Renal pelvis (tissue), 12 donors: ENCODE data around the gene GGA1. TPM values are rescaled to one million over a fixed set of nuclear protein-coding genes. Genes with fewer than 3 reads are reported as not detected.

Experiments used
- DNase-seq: peaks from one replicate; pipeline ENCODE4 v3.0.0-alpha.2; 2013
- long read RNA-seq, 16 experiments: transcript quantifications; one replicate each; lab custom pipeline, GENCODE V29; 2026
- polyA plus RNA-seq, 3 donors: library from polyadenylated mRNA; unstranded; fragments of 120-200 nt; gene quantifications; one replicate each; pipeline ENCODE4 v1.2.1, GENCODE V29; 2013; ENCODE audit not compliant: insufficient read length in 3 of 3

Gene GGA1, protein sequence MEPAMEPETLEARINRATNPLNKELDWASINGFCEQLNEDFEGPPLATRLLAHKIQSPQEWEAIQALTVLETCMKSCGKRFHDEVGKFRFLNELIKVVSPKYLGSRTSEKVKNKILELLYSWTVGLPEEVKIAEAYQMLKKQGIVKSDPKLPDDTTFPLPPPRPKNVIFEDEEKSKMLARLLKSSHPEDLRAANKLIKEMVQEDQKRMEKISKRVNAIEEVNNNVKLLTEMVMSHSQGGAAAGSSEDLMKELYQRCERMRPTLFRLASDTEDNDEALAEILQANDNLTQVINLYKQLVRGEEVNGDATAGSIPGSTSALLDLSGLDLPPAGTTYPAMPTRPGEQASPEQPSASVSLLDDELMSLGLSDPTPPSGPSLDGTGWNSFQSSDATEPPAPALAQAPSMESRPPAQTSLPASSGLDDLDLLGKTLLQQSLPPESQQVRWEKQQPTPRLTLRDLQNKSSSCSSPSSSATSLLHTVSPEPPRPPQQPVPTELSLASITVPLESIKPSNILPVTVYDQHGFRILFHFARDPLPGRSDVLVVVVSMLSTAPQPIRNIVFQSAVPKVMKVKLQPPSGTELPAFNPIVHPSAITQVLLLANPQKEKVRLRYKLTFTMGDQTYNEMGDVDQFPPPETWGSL
- polyA plus RNA-seq, result 10 to 100 TPM; 51.2 to 84.9 (median 79.6) TPM
- long read RNA-seq, donor 1, partial matches to known transcripts, result 9 of 13 reads
- long read RNA-seq, donor 1, other reads (novel, unspliced or antisense), result 0 of 13 reads
- long read RNA-seq, donor 2, partial matches to known transcripts, result 0 of 10 reads
- long read RNA-seq, donor 2, other reads (novel, unspliced or antisense), result 0 of 10 reads
- long read RNA-seq, donor 3, partial matches to known transcripts, result 0 of 4 reads
- long read RNA-seq, donor 3, other reads (novel, unspliced or antisense), result 0 of 4 reads
- long read RNA-seq, donor 4, partial matches to known transcripts, result 6 of 12 reads
- long read RNA-seq, donor 4, other reads (novel, unspliced or antisense), result 0 of 12 reads
- long read RNA-seq, donor 5, partial matches to known transcripts, result 12 of 16 reads
- long read RNA-seq, donor 5, other reads (novel, unspliced or antisense), result 0 of 16 reads
- long read RNA-seq, donor 6, transcript GGA1-222 (3 exons, 1,384 nt), result major isoform, 5 of 22 reads
- long read RNA-seq, donor 6, partial matches to known transcripts, result 10 of 22 reads
- long read RNA-seq, donor 6, other reads (novel, unspliced or antisense), result 0 of 22 reads
- long read RNA-seq, donor 7, partial matches to known transcripts, result 32 of 39 reads
- long read RNA-seq, donor 7, other reads (novel, unspliced or antisense), result 0 of 39 reads
- long read RNA-seq, donor 8, partial matches to known transcripts, result 10 of 14 reads
- long read RNA-seq, donor 8, other reads (novel, unspliced or antisense), result 0 of 14 reads
- long read RNA-seq, donor 9, partial matches to known transcripts, result 5 of 13 reads
- long read RNA-seq, donor 9, other reads (novel, unspliced or antisense), result 0 of 13 reads
- long read RNA-seq, donor 10, transcript GGA1-222 (3 exons, 1,384 nt), result major isoform, 6 of 24 reads
- long read RNA-seq, donor 10, partial matches to known transcripts, result 10 of 24 reads
- long read RNA-seq, donor 10, other reads (novel, unspliced or antisense), result 0 of 24 reads
- long read RNA-seq, donor 11, partial matches to known transcripts, result 22 of 28 reads
- long read RNA-seq, donor 11, other reads (novel, unspliced or antisense), result 0 of 28 reads
- long read RNA-seq, donor 12, transcript GGA1-222 (3 exons, 1,384 nt), result minor isoform, 5 of 14 reads
- long read RNA-seq, donor 12, transcript GGA1-203 (17 exons, 3,159 nt), result major isoform, 9 of 14 reads
- long read RNA-seq, donor 12, partial matches to known transcripts, result 0 of 14 reads
- long read RNA-seq, donor 12, other reads (novel, unspliced or antisense), result 0 of 14 reads
- long read RNA-seq, donor 13, partial matches to known transcripts, result 0 of 6 reads
- long read RNA-seq, donor 13, other reads (novel, unspliced or antisense), result 0 of 6 reads
- long read RNA-seq, donor 14, partial matches to known transcripts, result 33 of 40 reads
- long read RNA-seq, donor 14, other reads (novel, unspliced or antisense), result 0 of 40 reads
- long read RNA-seq, donor 15, transcript GGA1-203 (17 exons, 3,159 nt), result major isoform, 12 of 32 reads
- long read RNA-seq, donor 15, transcript GGA1-222 (3 exons, 1,384 nt), result minor isoform, 7 of 32 reads
- long read RNA-seq, donor 15, partial matches to known transcripts, result 11 of 32 reads
- long read RNA-seq, donor 15, other reads (novel, unspliced or antisense), result 0 of 32 reads
- long read RNA-seq, donor 16, partial matches to known transcripts, result 6 of 16 reads
- long read RNA-seq, donor 16, other reads (novel, unspliced or antisense), result 0 of 16 reads

DNA sequence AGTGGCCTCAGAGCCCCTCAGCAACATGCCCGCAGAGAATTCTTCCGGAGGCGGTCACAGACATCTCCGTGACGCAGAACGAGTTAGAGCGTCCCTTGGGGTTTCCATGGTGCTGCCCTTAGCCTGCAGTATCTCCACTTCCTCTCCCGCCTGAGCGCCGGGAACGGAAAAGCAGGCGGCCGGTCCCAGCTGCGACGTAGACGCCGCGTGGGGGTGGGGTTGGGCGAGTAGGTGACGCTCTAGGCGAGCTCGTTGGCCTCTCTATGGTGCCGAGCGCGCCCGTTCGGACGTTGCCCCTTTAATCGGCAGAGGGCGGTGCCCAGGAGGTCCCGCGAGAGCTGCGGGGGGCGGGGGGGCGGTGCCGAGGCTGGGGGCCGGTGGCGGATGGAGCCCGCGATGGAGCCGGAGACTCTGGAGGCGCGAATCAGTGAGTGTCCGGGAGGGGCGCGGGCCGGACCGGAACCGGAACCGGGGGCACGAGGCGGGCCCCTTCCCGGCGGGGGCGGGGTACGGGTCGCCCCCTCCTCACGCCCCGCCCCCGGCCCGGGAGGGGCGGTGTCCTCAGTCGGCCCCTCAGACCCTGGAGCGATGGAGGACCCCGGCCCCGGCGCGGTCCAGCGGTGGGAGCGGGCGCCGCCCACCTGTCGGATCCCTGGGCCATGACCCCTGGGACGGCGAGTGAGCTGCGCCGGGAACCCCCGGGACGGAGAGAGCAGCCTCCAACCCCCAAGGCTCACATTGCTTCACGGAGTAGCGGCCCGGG, at the start of gene GGA1:
GGA1 (plus strand) TSS at position 358 of the 763 bp plus-strand sequence; CDS start at position 385, 27 bp downstream.
- peak; percentile 97 for DNase-seq

DNA sequence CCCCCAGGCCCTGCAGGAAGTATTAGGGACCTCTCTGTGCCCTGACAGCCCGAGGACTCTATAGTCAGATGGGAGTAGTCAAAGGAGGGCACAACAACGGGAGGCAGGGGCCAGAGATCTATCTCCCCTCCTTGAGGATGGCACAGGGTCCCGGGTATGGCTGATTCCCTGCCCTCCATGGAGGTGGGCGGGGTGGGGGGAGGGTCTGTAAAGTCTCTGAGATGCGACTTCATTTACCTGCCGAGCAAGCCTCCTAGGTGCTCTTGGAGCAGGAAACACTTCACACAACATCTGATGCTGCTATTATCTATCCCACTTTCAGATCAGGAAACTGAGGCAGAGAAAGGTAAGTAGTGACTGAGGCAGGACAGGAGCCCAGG, 49.1 kb upstream of the GGA1 start:
- DNase-seq, result no peak

DNA sequence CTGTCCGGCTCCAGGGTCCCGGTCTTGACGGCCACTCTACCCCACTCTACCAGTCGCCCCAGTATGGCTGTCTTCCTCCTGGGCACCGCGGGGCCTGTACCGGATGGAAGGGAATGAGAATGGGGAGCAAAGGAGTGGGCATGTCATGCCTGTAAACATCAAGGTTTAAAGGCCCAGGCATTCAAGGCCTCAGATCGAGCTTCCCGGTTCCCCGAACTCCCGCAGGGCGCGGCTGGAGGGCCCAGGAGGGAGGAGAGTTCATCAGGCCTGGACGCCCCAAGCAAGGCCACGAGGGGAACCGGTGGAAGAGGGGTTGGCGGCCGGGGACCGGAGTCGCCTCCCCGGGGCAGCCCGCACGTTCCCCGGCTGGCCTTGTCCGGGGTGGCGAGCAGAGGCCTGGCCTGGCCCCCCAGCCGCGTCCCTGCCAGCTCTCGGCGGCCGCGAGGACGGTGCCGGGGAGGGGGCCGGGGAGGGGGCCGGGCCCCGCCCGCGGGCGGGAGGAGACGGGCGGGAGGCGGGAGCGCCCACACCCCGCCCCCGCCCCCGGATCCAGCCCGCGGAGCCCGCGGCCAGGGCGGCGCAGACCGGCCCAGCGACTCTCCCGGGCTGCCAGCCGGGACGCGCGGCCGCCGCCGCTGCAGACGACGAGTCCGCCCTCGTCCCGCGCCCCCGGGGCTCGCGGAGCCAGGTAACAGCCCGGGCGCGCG, 48.6 kb upstream of the GGA1 start, which contains the start of gene CDC42EP1:
CDC42EP1 (plus strand) TSS at position 580 of the 707 bp plus-strand sequence. CDS start 5,870 bp downstream, outside the sequence.
- DNase-seq, result no peak

DNA sequence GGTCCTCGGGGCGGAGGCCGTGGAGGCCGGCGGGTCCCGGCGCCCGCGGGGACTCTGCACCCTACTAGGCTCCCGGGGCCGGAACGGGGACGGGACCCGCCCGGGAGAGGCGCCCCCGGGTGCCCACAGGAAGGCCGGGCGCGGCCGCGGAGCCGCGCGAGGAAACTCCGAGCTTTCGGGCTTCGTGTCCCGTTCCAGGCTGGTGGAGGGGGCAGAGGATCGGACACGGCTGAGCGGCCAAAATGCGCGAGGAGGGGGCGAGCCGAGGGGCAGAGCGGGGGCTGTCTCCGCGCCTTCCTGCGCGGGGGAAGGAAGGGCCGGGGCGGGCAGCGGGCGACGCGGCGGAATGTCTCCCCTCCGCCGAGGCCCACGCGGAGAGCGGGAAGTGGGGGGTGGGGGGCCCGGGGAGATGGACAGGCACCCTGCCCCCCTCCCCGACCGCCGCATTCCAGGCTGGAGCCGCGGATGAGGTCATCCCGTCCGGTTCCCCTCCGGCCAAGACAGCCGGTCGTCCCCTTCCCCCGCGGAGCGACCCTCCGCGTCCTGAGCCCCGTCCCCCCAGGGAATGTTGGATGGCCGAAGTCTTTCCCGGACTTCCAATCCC, 47.9 kb upstream of the GGA1 start:
- DNase-seq, result peak; percentile 68

DNA sequence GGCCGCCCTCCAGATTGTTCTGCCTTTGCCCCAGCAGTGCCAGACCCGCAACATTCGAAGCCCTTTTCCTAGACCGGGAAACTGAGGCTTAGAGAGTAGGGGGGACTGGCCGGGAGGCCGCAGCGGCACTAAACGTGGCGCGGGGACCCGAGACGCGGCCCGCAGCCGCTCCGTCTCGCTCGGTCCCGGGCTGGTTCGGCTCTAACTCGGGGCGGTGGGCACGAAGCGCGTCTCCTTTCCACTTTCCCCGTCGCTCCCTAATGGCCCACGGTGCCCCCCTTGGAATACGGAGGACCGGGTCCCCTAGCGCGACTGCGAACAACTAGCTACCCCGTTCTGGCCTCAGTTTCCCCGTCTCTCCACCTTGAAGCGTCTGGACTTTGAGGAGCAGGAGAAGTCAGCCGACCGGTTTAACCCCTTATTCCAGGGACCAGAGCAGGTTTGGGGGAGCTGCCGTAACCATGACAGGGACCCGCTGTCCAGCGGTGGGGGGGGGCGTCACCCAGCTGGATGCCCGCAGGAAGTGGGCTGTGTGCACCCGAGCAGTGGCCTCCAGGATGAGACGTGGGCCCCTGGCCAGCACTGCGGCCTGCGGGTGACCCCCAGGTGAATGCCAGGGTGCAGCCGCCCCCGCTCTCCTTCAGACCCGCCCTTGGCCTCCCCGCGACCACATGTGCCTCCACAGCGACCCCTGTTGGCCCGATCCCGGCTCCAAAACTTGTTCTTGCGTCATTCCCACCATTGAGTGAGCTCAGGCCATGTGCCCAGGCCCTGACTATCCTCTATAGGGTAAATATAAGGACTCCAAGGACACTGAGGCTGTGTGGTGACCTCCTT, 47.2 kb upstream of the GGA1 start:
- DNase-seq, result peak; percentile 93

DNA sequence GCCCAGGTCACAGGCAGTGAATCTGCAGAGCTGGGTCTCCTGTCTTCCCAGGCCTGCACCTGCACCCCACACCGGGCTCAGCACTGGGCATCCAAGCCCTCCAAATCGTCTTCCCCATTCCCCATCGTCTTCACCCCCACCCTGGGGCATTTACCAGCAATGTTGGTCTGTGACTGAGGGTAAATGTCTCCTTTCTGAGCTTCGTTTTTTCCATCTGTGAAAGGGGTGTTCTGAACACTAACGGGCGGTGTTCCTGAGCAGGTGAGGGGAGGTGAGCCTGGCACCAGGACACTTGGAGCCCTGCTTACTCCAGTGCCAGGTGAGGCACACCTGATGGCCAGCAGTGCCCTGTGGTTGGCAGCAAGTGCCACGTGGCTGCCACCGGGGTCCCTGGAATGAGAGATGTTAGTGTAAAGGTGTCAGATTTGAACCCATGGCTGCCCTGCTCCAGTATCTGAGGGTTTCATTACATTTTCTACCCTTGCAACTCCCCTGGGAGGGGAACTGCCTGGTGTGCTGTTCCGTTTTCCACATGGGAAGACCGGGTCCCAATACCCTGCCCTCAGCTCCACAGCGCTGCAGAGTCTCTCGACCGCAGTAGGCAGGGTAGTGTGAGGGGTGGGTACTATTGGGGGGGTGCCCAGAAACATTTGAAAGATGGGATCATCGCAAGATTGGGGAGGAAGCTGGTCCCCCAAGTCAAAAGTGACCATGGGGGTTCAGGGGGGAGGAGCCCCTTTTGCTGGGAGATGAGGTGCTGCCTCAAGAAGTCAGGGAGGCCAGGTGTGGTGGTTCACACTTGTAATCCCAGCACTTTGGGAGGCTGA, 46.4 kb upstream of the GGA1 start:
- no peak for DNase-seq

DNA sequence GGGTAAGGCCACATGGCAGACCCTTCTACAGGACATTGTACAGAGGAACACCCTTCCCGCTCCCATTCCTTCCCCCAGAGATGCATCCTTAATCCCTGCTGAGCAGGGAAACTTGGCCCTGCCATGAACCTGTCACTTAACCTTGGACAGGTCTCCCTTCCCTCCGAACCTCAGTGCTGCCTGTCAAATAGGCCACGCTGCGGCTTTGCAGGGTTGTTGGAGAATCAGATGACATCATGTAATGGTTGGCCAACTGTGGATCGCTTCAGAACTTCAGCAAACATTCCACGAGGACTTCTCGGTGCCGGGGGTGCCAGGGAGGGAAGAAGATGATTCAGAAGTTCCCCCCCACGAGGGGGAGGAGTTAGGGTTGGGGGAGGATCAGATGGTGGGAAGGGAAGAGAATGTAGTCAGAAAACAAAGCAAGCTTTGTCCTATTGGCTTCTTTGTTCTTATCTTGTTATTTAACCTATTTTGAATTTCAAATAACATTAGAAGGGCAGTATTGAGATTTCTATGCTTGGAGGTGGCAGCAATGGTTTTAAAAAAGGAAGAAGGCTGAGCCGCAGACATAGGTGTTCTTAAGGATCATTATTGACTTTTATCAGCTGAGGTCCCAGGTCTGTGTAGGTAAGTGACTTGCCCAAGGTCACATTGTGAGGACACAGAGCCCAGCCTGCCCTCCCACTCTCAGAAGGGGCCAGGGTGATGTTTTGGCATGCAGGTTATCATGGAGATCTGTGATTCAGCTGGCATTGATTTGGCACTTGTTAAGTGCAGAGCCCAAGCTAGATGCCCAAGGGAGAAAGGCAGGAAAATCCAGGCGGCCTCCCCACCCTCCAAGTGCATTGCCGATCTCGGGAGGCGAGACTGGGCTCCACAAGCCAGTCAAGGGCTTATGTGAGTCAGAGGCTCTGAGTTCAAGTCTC, 45.2 kb upstream of the GGA1 start:
- no peak for DNase-seq

DNA sequence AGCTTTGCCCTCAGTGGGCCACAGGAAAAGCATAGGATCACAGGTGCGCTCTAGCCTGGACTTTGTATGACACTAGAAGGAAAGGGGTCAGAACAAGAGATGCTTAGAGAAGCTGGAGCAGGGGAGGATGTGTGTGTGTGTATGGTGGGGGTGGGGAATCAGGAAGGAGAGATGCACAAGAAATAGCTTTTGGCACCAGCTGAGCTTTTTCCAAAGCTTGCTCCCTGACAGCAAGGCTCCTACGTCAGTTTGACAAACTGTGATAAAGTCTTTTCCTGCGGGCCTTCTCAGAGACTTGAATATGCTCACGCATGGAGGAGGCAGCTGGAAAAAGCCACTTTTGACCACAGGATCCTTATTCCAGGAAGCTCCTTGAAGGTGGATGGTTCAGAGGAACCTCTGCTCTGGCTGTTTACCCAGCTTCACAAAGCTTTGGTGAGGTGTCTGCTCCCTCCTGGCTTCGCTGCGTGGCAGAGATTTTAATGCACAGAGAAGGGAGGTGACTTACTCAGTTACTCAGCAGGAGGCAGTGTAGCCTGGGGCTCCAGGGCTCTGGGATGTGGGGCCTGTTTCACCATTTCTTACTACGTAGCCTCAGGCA, 44.4 kb upstream of the GGA1 start:
- DNase-seq, result peak; percentile 69

DNA sequence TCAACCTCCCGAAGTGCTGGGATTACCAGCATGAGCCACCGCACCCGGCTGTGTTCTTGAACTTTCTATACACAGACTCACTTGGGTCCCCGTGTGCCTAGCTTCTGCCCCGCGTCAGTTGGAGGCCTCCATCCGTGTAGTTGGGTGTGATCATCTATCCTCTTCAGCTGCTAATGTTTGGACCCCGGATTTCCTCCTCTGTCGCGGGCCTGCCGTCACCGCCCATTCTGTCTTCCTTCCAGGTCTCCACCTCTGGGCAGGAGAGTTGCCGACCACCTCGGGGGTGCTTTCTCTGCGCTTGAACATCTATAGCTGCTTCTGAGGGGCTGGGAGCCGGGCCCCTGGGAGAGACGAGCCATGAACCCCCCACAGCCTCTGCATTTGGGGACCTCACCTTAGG, 42.8 kb upstream of the GGA1 start:
- DNase-seq, result no peak

DNA sequence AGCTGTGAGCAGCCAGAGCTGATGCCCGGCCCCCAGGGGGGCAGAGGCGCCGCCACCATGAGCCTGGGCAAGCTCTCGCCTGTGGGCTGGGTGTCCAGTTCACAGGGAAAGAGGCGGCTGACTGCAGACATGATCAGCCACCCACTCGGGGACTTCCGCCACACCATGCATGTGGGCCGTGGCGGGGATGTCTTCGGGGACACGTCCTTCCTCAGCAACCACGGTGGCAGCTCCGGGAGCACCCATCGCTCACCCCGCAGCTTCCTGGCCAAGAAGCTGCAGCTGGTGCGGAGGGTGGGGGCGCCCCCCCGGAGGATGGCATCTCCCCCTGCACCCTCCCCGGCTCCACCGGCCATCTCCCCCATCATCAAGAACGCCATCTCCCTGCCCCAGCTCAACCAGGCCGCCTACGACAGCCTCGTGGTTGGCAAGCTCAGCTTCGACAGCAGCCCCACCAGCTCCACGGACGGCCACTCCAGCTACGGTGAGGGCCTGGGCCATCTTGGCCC, 42.3 kb upstream of the GGA1 start:
- no peak for DNase-seq

DNA sequence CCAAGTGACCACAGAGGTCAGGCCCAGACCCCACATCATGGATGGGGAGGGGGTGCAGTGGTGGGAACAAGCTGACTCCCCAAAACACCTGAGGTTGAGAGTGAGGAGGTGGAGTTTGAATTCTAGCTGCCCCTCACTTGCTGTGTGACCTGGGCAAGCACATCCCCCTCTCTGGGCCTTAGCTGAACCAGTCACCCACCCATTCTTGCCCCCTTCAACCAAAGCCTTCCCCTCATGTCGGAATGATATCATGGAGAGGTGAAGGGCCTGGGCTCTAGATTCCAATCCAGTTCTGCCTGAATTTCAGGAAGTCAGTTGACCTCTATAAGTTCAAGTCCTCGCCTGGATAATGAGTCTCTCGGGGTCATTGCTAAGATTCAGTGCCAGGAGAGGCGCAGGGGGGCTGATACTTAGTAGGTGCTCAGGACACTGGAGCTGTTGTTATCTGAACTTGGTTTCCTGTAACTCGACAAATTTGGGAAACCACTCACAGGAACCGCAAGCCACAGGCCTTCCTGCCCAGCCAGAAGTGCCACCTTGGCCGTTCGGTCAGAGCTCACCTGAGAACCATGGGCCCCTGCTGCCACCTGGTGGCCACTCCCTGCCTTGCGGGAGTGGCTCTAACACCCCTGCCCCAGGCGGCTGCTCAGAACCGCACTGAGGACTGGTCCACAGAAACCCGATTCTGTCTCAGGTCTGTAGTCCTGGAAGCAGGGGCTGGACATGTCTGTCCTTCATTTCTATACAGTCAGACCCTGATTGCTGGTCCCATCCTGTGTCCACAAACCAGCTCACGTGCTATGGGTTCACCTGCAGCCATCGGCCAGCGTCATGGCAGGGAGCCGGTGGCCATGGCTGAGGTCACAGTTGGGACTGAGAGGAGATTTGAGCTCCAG, 41.5 kb upstream of the GGA1 start:
- peak; percentile 70 for DNase-seq

DNA sequence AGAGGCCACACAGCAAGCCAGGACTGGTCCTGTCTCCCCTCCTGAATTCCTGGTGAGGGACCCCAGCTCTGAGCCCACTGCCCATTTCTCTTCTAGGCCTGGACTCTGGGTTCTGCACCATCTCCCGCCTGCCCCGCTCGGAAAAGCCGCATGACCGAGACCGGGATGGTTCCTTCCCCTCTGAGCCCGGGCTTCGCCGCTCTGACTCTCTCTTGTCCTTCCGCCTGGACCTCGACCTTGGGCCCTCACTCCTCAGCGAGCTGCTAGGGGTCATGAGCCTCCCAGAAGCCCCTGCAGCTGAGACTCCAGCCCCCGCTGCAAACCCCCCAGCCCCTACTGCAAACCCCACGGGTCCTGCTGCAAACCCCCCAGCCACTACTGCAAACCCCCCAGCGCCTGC, 40.6 kb upstream of the GGA1 start:
- DNase-seq, result no peak
